Measurements from ENCODE around the gene CHSY3.

CHSY3 gene

DNA sequence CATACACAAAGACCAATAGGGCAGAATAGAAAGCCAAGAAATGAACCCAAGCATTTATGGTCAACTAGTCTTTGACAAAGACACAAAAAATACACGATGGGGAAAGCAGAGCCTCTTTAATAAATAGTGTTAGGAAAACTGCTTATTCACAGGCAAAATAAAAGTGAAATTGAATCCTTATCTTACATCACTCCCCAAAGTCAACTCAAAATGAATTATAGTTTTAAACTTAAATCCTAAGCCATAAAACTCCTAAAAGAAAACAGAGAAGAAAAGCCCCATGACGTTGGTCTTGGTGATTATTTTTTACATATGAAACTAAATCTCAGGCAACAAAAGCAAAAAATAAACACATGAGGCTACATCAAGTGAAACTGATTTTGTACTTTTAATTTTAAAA is 46.8 kb downstream of the CHSY3 start:
- DNase-seq = no peak

DNA sequence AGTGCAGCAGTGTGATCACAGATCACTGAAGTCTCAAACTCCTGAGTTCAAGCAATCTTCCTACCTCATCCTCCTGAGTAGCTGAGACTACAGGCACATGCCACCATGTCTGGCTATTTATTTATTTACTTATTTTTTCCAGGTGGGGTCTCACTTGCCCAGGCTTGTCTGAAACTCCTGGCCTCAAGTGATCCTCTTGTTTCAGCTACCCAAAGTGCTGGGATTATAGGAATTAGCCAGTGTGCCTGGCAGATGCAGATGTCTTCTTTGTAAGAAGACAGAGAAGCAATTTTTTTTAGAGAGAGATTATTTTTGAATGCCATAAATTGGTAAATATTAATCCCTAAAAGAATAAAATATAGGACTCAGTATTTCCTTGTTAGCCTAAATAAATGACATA is 54.3 kb downstream of the CHSY3 start:
- no peak for DNase-seq

DNA sequence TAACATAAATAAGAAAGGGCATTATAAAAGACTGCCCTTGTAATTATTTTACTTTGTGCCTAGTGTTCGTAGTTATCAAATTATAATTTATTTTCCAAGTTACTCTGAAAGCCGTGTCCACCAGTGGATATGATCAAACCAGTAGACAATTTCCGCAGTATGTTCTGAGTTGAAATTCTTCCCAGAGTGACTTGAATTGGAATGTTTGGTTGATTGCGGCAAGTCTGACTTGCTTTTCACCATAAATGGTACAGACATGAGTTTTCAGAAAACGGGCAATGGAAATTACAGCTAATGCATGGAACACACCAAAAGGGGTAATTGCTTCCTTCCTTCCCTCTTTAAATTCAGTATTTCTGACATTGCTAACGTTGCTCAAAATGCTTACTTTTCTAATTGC is 56.6 kb downstream of the CHSY3 start:
- no peak for DNase-seq

DNA sequence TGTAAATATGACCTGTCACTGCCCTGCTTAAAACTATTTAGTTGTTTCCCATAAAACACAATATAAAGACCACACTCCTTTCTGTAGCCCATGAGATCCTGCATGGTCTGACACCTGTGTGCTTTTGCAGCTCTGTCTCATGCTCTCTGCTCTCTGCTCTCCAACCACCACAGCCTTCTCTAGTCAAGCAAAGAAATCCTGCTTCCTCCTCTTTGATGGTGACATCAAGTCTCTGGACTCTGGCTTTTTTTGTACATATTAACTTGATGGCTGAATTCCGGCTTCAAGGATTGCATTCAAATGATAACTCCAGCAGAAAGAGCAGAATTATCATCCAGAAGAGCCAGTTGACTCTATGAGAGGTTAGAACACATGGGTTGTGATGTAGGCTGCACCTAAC is 58.2 kb downstream of the CHSY3 start:
- DNase-seq = no peak

DNA sequence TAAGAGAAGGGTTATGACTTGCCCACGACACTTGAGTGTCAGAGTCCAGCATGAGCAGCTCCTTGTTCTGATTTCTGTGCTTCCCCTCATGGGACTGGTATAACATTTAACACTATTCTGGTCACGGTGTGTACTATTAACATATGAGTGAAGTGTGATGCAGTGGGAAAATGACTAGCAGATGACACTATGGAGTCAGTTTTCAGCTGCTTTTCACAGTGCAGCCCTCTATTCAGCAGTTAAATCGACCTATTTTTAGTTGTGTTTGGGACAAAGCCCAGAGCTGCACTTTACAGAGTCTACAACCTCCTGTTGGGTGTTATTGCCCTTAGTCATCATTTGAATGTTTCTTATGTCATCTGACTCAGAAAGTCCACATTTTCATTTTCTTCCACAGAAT is 59.1 kb downstream of the CHSY3 start:
- DNase-seq = no peak

DNA sequence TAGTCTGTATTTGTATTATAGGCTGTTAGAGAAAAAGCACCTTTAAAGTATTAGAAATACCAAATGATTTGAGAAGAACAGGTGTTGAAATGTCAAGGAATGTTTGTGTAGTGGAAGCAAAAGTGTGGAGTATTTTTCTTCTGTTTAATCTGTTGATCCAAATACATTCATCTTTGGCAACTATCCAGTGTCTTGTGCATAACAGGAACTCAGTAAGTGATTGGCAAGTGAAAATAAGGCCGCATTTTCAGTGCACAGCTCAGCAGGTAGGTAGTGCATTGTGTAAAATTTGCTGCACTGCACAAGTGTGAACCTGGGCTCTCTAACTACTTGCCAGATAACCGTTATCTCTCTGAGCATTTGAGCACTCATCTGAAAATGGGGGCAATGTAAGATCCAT is 61.8 kb downstream of the CHSY3 start:
- DNase-seq = no peak

DNA sequence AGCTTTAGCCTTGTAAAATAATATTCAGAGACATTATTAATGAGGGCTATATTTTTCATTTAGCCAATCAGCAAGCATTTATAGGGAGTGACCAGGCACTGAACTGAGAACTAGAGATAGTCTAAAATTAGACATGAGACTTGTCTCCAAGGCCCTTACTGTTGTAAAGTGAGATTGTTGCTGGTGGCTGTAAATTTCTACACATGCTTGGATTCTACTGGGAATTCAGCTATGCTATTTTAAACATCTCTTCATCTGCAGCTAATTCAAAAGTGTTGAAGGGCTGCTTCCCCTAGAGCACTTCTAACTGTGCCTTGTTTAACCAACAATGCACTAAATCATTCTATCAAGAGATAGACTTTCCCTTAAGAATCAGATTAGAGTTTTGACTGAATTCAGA is 67.4 kb downstream of the CHSY3 start:
- DNase-seq = no peak

DNA sequence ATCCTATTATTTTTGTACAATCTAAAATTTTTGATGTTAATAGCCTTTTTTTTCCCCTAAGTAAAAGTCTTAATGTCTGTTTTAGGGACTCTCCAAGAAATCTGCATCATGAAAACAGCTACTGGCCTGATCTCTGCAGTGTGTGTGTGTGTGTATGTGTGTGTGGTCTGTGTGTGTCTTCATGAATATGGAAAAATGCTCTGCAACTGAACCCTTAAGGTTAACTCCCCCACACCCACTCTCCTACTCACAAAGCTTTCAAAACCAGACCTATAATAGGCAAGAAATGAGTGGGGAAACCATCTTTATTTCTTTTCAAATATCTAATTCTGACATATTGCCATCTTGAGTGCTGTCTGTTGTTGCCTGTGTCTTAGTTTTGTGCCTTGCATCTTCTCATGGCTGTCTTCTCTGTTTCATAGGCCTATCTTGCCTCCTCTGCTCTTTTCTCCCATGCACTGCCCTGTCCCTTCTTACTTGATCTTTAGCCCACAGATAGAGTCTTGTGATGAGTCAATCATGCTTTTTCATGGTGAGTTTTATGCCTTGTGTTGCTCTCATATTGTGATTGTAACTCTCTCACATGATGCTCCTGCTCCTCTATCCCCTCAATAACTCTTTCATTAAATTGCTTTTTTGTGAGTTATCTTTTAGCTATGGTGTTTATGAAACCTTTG is 68.3 kb downstream of the CHSY3 start:
- no peak for DNase-seq

DNA sequence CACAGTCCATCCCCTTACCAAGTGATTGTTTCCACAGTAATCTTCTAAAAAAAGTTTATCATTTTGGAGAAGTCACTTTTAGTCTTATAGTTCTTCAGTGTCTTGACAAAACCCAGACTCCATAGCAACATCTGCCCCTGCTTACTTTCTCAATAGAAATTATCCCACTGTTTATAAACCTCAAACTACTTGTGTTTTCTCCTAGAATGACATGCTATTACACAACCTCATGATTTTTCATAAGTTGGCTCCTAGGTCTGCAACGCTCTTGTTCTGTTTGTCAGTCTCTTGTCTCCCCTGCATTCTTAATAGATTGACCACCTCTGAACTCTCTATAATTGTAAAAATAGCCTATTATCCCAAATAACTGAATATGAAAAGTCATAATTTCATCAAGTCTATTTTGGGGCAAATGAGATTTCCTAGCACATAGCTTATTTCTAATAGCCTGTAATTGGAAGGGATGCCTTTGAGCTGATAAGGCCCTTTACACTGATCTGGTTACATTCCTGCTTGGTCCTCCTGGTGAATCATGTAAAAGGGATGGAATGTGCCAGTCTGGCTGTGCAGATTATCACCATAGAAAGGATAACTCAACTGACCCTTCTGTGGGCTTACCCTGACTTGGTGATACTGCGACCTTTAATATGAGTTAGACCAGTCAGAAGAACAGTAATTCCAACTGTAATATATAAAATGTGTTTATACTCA is 69.6 kb downstream of the CHSY3 start:
- no peak for DNase-seq

DNA sequence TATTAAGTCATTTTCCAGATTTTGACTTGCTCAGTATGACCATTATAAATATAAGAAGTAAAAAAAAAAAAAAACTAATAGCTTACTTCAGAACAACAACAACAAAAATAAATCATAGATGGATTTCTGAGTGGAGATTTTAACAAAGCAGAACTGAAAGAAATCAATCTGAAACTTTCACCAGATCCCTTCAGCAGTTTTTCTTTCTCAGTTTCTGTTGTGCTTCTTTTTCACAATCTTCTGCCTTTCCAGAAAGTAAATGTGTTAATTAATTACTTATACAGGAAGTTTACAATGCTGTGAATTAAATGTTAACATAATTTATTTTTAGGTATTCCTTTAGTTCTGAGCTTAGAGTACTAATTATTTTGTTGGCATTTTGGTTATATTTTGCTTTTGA is 73.5 kb downstream of the CHSY3 start:
- DNase-seq = no peak

DNA sequence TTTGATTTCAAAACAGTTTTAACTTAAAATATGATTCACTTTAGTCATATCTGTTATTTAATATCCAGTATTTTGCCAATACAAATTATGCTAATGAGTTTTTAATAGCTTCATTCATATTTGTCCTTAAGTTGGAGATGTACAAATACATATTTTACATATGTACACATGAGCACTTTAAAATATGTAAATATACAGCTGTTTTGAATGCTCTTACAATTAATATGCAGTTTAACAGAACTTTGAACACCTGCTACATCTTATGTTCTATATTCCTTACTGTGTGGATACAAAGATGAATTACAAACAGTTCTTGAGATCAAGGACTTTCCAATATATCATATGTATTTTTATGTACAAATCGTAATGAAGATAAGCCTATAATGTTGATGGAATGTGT is 74.0 kb downstream of the CHSY3 start:
- no peak for DNase-seq

DNA sequence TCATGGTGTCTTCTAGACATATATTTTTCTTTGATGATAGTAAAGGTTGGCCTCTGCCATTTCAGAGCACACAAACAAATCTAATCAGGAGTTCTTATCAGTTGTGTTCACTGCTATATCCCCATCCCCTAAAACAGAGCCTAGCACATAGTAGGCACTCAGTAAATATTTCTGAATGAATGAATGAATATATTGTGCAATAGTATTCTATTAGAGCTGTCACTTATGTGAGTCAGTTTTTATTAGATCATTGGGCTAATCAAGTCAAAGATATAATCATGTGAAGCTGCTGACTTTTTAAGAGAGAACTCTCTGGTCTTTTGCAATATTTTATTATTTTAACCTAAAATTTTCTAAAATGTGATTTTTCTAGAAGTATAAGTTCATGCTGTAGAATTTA is 84.2 kb downstream of the CHSY3 start:
- DNase-seq = no peak

DNA sequence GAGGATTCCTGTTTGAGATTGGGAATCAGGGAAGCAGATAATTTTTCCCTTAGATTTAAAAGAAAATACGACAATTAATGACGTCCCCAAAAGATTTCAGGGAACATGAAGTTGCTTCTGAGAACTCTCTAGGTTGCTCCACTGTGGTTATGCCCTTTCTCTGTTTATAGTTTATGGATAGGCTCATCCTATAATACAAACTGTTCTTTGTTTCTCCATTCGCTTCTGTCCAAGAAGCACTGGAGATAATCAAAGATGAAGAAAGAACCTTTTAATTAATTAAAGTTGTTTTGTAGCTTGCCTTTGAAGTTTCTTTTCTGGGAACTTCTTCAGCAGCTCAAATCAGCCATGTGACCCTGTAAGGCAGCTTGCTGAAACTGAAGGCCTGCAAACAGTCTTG is 87.5 kb downstream of the CHSY3 start:
- DNase-seq = no peak

DNA sequence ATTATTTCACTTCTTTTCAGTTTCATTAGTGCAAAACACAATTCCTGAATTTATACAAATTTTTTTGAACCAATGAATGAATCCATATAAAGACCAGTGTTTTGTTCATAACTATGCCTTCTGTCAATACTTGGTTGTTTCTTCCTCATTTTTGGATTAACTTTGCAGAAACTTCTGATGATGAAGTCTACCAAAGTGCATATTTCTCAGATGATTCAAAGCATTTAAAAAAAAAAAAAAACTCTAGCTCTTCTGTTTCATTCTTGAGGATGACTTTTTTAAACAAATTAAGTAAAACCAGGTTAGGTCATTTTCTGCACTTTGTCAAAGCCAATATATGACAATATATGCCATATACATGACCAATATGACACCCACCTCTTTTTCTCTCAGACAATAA is 92.6 kb downstream of the CHSY3 start:
- no peak for DNase-seq

DNA sequence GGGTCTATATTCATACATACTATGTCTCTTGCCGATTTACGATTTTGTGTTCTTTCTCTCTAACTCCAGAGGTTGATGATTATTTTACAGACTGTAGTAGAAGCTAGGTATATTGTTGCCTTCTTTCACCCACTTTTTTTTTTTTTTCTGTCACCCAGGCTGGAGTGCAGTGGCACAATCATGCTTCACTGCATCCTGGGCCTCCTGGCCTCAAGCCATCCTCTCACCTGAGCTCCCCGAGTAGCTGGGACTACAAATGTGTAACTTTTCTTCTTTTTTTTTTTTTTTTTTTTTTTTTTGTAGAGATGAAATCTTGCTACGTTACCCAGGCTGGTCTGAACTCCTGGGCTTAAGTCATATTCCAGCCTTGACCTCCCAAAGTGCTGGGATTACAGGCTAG is 96.2 kb downstream of the CHSY3 start:
- no peak for DNase-seq

DNA sequence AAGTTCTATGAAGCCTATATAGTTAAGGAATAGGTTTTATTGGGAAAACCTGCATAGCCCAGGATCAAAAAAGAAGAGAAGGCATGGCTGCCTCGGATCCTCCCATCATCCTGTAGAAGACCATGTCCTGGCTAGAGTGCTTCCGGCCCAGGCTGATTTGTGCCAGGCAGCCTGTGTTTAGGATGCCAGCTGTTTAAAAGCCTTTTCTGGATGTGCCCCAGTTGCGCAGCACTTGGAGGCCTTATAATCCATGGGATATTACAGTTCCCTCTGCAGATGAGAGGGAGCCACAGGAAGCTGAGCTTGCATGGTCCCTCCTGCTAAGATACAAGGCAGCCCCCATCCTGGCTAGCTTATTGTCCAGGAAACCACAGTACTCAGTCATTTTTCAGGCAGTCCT is 97.9 kb downstream of the CHSY3 start:
- DNase-seq = no peak

DNA sequence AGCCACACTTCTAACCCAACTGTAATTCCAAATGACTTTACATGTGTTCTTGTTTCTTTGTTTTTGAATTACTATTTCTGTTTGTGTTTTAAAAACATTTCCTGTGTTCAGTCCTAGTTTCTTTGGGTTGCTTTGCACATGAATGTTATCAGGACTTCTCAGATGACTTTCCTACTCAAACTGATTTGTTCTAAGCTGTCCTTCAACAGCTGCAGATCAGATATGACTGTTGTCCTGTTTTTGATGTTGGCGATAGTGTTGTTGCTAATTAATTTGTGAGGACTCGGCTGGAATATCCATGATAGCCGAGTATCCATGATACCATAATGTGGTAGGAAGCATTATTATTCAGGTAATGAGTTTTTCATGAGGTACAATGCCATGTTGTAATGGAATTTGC is 98.6 kb downstream of the CHSY3 start:
- DNase-seq = no peak

DNA sequence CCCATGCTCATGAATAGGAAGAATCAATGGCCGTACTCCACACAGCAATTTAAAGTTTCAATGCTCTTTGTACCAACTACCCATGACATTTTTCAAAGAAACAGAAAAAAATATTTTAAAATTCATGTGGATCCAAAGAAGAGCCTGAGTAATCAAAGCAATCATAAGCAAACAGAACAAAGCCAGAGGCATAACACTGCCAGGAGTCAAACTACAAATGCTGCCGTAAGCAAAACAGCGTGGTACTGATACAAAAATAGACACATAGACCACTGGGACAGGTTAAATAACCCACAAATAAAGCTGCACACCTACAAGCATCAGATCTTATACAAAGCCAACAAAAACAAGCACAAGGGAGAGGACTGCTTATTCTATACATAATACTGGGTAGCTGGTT is 107.7 kb downstream of the CHSY3 start:
- DNase-seq = no peak

DNA sequence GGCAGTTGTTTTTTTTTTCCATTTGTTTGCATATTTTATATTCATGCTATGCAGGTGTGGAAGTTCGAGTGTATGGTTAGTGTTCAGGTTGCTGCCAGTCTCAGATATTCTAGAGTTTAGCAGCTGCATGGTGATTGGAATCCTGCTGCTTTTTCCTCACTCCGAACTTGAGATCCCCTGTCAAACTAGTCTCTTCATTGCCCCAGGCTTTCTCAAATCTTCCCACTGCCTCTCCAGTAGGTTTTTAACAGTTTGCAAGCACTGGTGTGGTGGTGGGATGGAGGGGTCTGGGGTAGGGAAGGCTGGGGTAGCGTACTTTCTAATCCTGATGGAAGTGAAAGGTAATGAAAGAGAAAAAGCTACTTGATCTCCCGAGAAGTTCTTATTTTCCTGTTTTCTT is 112.9 kb downstream of the CHSY3 start:
- DNase-seq = no peak

DNA sequence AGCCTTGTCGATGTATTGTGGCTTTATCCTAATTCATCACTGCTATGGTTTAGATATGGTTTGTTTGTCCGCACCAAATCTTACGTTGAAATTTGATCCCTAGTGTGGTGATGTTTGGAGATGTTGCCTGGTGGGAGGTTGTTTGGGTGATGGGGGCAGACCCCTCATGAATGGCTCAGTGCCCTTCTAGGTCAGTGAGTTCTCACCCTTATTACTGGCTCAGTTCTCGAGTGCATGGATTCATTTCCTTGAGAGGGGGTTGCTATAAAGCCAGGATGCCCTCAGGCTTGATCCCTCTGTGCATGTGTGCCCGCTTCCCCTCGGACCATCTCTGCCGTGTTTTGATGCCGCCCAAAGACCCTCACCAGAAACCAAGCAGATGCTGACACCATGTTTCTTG is 114.4 kb downstream of the CHSY3 start:
- no peak for DNase-seq

DNA sequence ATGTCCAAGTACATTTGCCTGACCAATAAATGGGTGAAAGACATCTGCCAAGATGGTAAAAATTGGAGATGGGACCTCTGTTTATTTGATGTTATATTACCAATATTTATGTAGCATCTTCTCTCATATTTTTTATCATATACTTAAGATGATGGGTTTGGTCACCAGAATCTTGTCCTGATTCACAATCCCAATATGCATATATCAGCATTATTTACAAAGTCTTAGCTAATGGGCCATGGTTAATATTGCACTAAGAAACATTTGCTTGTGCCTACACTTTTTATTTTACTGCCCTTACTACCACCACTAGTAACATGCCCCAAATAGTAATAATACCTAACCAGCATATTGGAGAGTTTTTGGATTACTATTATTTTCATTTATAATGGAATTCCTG is 116.7 kb downstream of the CHSY3 start:
- DNase-seq = no peak

DNA sequence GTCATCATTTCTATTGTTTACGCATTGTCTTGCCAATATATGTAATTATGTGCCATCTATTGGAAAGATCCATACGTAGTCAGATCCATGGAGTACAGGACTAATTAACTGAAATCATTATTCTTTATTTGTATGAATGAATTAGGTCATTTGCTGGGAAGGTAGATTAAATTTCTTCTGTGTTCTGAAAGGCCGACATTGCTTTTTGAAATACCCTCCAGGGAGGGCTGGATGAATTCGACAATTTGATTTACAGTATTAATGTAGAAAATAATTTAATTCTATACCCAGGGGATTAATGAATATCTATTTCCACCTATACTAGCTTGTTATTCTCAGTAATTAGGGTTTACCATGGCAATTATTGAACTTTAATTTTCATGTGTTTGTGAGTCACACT is 117.6 kb downstream of the CHSY3 start:
- no peak for DNase-seq

DNA sequence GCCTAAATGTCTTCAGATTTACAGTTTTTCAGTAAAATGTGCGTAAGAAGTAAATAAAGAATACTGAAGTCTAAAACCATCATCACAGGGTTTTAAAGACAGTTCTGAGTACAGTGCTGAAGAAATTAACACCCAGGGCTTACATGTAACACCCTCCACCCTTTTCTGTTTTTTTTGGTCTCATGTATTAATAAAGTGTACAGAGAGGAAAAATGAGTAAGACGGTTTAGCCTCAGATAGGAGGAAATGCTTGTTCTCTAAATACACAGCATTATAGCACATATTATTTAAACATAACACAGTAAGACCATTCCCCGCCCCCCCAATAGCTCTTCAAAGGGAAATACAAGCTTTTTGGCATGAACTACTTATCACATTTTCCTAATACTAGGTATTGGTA is 119.3 kb downstream of the CHSY3 start:
- no peak for DNase-seq

DNA sequence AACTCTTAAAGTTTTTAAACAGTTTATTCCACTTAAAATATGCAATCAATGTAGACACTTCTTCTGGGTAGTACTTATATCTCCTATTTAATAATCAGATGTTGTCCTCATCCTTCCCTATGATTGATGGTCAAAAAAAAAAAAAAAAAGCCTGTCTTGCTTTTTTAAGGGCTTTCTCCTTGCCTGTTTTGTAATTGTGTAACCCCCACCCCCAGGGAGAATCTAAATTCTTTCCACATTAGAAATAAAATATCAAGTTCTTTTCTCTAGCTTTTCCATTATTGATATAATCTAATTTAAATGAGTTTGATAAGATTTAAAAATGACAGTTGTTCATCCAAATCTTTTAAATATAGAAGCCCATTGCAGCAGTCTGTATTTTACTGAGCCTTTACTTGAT is 119.7 kb downstream of the CHSY3 start:
- DNase-seq = no peak

DNA sequence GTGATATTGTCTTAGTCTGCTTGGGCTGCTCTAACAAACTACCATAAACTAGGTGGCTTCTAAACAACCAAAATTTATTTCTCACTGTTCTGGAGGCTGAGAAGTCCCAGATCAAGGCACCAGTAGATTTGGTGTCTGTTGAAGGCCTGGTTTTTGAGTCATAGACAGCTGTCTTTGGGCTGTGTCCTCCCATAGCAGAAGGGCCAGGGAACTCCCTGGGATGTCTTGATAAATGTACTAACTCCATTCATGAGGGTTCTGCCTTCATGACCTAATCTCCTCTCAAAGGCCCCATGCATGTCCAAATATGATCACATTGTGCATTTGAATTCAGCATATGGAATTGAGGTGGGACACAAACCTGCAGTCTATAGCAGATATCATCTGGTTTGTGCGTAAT is 121.2 kb downstream of the CHSY3 start:
- DNase-seq = no peak

All from T-helper 1 cell (primary cell).